Psoas muscle (tissue), 8 donors: ENCODE measurements around the gene UCHL3. TPM values are rescaled to one million over a fixed set of nuclear protein-coding genes. Genes with fewer than 3 reads are reported as not detected.

Experiments used
- ATAC-seq, 4 donors: fragments of 200-7000 bp; cut with Tn5 transposase; one replicate each; pipeline ENCODE4 v1.9.1; 2020; ENCODE audit warnings: moderate library complexity in 3 of 4, mild to moderate bottlenecking in 2 of 4
- DNase-seq, 2 donors: peaks; one replicate each; pipeline ENCODE4 v3.0.0-alpha.2; 2020
- H3K27ac ChIP-seq: fragments of 200-600 bp; one replicate; pipeline ENCODE4 v1.8.0; 2022
- H3K27me3 ChIP-seq, 3 donors: fragments of 200-600 bp in 1 of 3; one replicate each; pipeline versions ENCODE4 v1.6.1 to v1.8.0; 2013 to 2022; ENCODE audit warnings: low read length in 2 of 3, mild to moderate bottlenecking in 2 of 3, moderate library complexity in 1 of 3; ENCODE audit not compliant: insufficient read depth in 3 of 3
- H3K36me3 ChIP-seq, 2 donors: fragments of 200-600 bp in 1 of 2; one replicate each; pipeline versions ENCODE4 v1.6.1 to v1.8.0; 2013 to 2022; ENCODE audit warnings: low read depth in 1 of 2, mild to moderate bottlenecking in 1 of 2, moderate library complexity in 1 of 2; ENCODE audit not compliant: insufficient read depth in 1 of 2
- H3K4me1 ChIP-seq: fragments of 200-600 bp; one replicate; pipeline ENCODE4 v1.8.0; 2022
- H3K4me3 ChIP-seq: fragments of 200-600 bp; one replicate; pipeline ENCODE4 v1.8.0; 2022; ENCODE audit warnings: mild to moderate bottlenecking
- H3K9me3 ChIP-seq: fragments of 200-600 bp; one replicate; pipeline ENCODE4 v1.8.0; 2022
- CTCF ChIP-seq: fragments of 200-600 bp; IDR thresholded peaks from one replicate; pipeline ENCODE4 v1.8.0; 2022; ENCODE audit warnings: antibody characterized with exemption
- WGBS, 3 donors: extraction: QIAGEN DNeasy Blood & Tissue Kit; methylation state at CpG; one replicate each; pipeline versions ENCODE4 v1.1.6 to v1.1.7; 2013; 5-methylcytosine and 5-hydroxymethylcytosine counted together
- intact Hi-C, 2 donors: fragments of 100-400 bp; cut with DNase I; formaldehyde crosslinking; loops; one replicate each; pipeline versions ENCODE4 v1.11.0 to v1.14.2; 2022
- long read RNA-seq, 2 donors: library from polyadenylated mRNA; unstranded; transcript quantifications; one replicate each; pipeline ENCODE4 v2.0.0, GENCODE V29; 2021
- polyA plus RNA-seq, 3 donors: library from polyadenylated mRNA; stranded (reverse); fragments of 200-250 nt; gene quantifications; one replicate each; pipeline ENCODE4 v1.2.3, GENCODE V29; 2013
- total RNA-seq, 4 donors: library from RNA; stranded (reverse); fragmentation: NEBNext Ultra II Directional in 2 of 4; extraction: Animal tissue kit (Norgen Biotek cat#: 25700) in 2 of 4; gene quantifications; one replicate each; pipeline versions ENCODE4 v1.2.1 to v1.2.4, GENCODE V29; 2021 to 2023
- donor health status: healthy with polysubstance abuse.
- donor health status: DM: no; HTN: no; CAD: no; lungs with moderate emphysema.
- donor health status: Bipolar disorder and iron deficiency.
- donor health status: healthy.
- donor health status: DM: yes; HTN: yes; CAD: no.
- donor health status: DM: no; HTN: no; CAD: no.
- donor health status: DM: no; HTN: no; CAD: no.
- donor health status: DM: yes; HTN: yes; CAD: no.

The UCHL3 gene
- total RNA-seq: 10 to 100 TPM; 33.8 to 52.3 (median 40.2) TPM
- 10 to 100 TPM; 59.1 to 96.5 (median 68.0) TPM for polyA plus RNA-seq
- long read RNA-seq, donor 1, partial matches to known transcripts: 1 of 3 reads
- long read RNA-seq, donor 1, other reads (novel, unspliced or antisense): 0 of 3 reads
- long read RNA-seq, donor 2, partial matches to known transcripts: 1 of 2 reads
- long read RNA-seq, donor 2, other reads (novel, unspliced or antisense): 1 of 2 reads

- DNase-seq: peak; percentile 97 to 99
- Histone ChIP-seq H3K4me1 (peaks cover 14% of the 10 kb centered on the region), H3K36me3 (peaks cover 0 to 7% of the 10 kb centered on the region in 2 donors), H3K27ac (peak within 1 kb of the TSS; percentile 92), H3K27me3 (no peaks in the 10 kb centered on the region), H3K9me3 (no peaks in the 10 kb centered on the region), H3K4me3 (peak within 1 kb of the TSS; percentile 85)
- peak; percentile 97 for ATAC-seq
- TF ChIP-seq CTCF: peak; percentile 87
- 0 to 1% (median 0%) methylated on average over 66 to 74 of the region's 74 CpGs for WGBS, 3 donors
- intact Hi-C loops: loop anchor here (5.0 to 10.0 kb wide), 2 partner anchors 67 to 175 kb away; partner anchors contain the start of gene TBC1D4 (in 1 of the 2)
Measured at GRCh38 chr13:75549262-75550158, at the start of gene UCHL3. Gene UCHL3, plus strand, starts transcription at chr13:75549791. Its CDS starts 30 bp downstream, at chr13:75549821.

GRCh38 chr13:75505327-75505726 is 44.3 kb upstream of the UCHL3 start:
- H3K4me3 ChIP-seq: no peak overlapping the region
- no peaks in the 10 kb centered on the region for H3K27me3 ChIP-seq
- no peaks in the 10 kb centered on the region for H3K36me3 ChIP-seq
- H3K9me3 ChIP-seq: no peaks in the 10 kb centered on the region
- DNase-seq: no peak
- H3K27ac ChIP-seq: no peak overlapping the region
- WGBS, 3 donors: 63 to 77% (median 74%) methylated on average over 3 of the region's 3 CpGs
- ATAC-seq: no peak
- intact Hi-C loops: no loop called here
- TF ChIP-seq CTCF: no peak
- H3K4me1 ChIP-seq: peaks cover 5% of the 10 kb centered on the region

- Histone ChIP-seq H3K27me3 (no peaks in the 10 kb centered on the region), H3K27ac (no peak overlapping the region), H3K9me3 (no peaks in the 10 kb centered on the region), H3K4me3 (no peak overlapping the region), H3K4me1 (peaks cover 5% of the 10 kb centered on the region), H3K36me3 (no peaks in the 10 kb centered on the region)
- ATAC-seq (no peak), DNase-seq (no peak)
- no peak for TF ChIP-seq CTCF
- WGBS, 3 donors: 83 to 89% (median 86%) methylated on average over 1 of the region's 1 CpG
- intact Hi-C loops: no loop called here
Measured at GRCh38 chr13:75506018-75506417, 43.6 kb upstream of the UCHL3 start.

GRCh38 chr13:75507027-75508001 is 42.3 kb upstream of the UCHL3 start:
- H3K27me3 ChIP-seq: no peaks in the 10 kb centered on the region
- WGBS, 3 donors: 53 to 63% (median 59%) methylated on average over 10 of the region's 10 CpGs
- H3K4me3 ChIP-seq: no peak overlapping the region
- no peaks in the 10 kb centered on the region for H3K9me3 ChIP-seq
- ATAC-seq (peak; percentile 42 to 67 (median 48)), DNase-seq (no peak)
- H3K36me3 ChIP-seq: no peaks in the 10 kb centered on the region
- no peak overlapping the region for H3K27ac ChIP-seq
- intact Hi-C loops: no loop called here
- TF ChIP-seq CTCF: no peak
- H3K4me1 ChIP-seq: peaks cover 5% of the 10 kb centered on the region
